ENCODE results near the gene AMMECR1L. TPM values are rescaled to one million over a fixed set of nuclear protein-coding genes. Genes with fewer than 3 reads are reported as not detected.

The AMMECR1L gene
- total and polyA plus RNA-seq, 2 experiments from 2014 or later = 7.8 to 17.7 TPM

DNA sequence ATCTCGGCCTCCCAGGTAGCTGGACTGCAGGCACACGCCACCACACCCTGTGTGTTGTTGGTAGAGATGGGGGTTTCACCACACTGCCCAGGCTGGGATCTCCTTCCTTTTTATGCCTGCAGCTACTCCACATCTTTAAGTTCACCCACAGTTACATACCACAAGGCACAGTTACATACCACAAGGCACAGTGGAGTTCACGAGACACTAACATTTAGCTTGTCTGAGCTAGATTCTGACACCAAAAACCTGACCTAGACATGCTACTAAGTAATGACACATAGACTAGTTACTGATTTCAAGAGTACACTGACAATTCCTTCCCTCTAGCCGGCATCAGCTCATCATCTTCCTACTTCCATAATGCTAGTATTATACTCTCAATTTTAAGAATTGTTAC, 32.1 kb downstream of the AMMECR1L start:
- Mint-ChIP-seq H3K27ac (no peak overlapping the region), H3K4me3 (no peak overlapping the region), H3K9me3 (peaks cover 6% of the 10 kb centered on the region; the same call in 2 of the 3 replicates), H3K36me3 (ENCODE audit: low read depth) (peaks cover 58% of the 10 kb centered on the region), H3K27me3 (ENCODE audit: insufficient read depth, low read depth, poor library complexity) (peaks cover 12% of the 10 kb centered on the region), H3K4me1 (peaks cover 15% of the 10 kb centered on the region)
- Histone ChIP-seq H2AFZ (no peak overlapping the region), H4K20me1 (replicated peaks; ENCODE audit: insufficient read depth) (peaks cover 43% of the 10 kb centered on the region), H3K4me3 (no peak overlapping the region), H3K4me1 (ENCODE audit: insufficient read depth) (peaks cover 6% of the 10 kb centered on the region), H3K4me2 (no peak overlapping the region), H3K79me2 (replicated peaks; ENCODE audit: insufficient read depth) (peaks cover 74% of the 10 kb centered on the region), H3K36me3 (ENCODE audit: insufficient read depth) (peaks cover 32% of the 10 kb centered on the region), H3K9me2 (ENCODE audit: insufficient read depth) (no peaks in the 10 kb centered on the region), H3K27me3 (ENCODE audit: insufficient read depth) (no peaks in the 10 kb centered on the region), H3F3A (replicated peaks; ENCODE audit: low read depth) (no peaks in the 10 kb centered on the region), H3K27ac (ENCODE audit: low read depth) (0 out of 2 replicates have a peak overlapping the region, but pooled peaks have one; percentile 78)
- TF ChIP-seq EZH2 (IDR thresholded peaks at IDR 0.05; ENCODE audit: low read depth, unreplicated experiment) (no peak), NANOG (IDR thresholded peaks at IDR 0.05; ENCODE audit: borderline replicate concordance) (no peak), ZNF114 (CRISPR knock-in tag; IDR thresholded peaks at IDR 0.05) (no peak), POLR2AphosphoS5 (IDR thresholded peaks at IDR 0.05; ENCODE audit: low read depth) (no peak)
- DNase-seq (ENCODE audit: low spot score) (no peak), ATAC-seq (no peak)

- H3K4me3 Mint-ChIP-seq = no peak overlapping the region
- H3K27ac Mint-ChIP-seq = no peak overlapping the region
- no peak overlapping the region for H3K27ac ChIP-seq (ENCODE audit: low read depth)
- peaks cover 68% of the 10 kb centered on the region for H3K36me3 Mint-ChIP-seq (ENCODE audit: low read depth)
- DNase-seq (ENCODE audit: low spot score) (no peak), ATAC-seq (no peak)
- TF ChIP-seq JUNB (IDR thresholded peaks at IDR 0.05; ENCODE audit: unreplicated experiment) = no peak
- TF ChIP-seq EZH2 (IDR thresholded peaks at IDR 0.05; ENCODE audit: low read depth, unreplicated experiment) = no peak
- TF ChIP-seq ZNF331 (CRISPR knock-in tag; IDR thresholded peaks at IDR 0.05; ENCODE audit: low read depth) = no peak
- no peak for TF ChIP-seq ZNF114 (CRISPR knock-in tag; IDR thresholded peaks at IDR 0.05)
- TF ChIP-seq, protein P1, sequence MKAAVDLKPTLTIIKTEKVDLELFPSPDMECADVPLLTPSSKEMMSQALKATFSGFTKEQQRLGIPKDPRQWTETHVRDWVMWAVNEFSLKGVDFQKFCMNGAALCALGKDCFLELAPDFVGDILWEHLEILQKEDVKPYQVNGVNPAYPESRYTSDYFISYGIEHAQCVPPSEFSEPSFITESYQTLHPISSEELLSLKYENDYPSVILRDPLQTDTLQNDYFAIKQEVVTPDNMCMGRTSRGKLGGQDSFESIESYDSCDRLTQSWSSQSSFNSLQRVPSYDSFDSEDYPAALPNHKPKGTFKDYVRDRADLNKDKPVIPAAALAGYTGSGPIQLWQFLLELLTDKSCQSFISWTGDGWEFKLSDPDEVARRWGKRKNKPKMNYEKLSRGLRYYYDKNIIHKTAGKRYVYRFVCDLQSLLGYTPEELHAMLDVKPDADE (IDR thresholded peaks at IDR 0.05) = no peak
- TF ChIP-seq NANOG (IDR thresholded peaks at IDR 0.05; ENCODE audit: borderline replicate concordance) = no peak
- no peak for TF ChIP-seq CREB1 (CRISPR knock-in tag; IDR thresholded peaks at IDR 0.05; ENCODE audit: low read depth)
- no peak for TF ChIP-seq REST (IDR thresholded peaks at IDR 0.05; ENCODE audit: unreplicated experiment)
- peaks cover 69% of the 10 kb centered on the region for H3K79me2 ChIP-seq (replicated peaks; ENCODE audit: insufficient read depth)
- peaks cover 6% of the 10 kb centered on the region for H3K4me1 ChIP-seq (ENCODE audit: insufficient read depth)
- H3K9me3 Mint-ChIP-seq = 0 out of 3 replicates have a peak, but pooled peaks cover under 1% of the 10 kb centered on the region
- H3K9me2 ChIP-seq (ENCODE audit: insufficient read depth) = no peaks in the 10 kb centered on the region
- no peaks in the 10 kb centered on the region for H3F3A ChIP-seq (replicated peaks; ENCODE audit: low read depth)
- no peak overlapping the region for H2AFZ ChIP-seq
- H3K4me3 ChIP-seq = no peak overlapping the region
- peaks cover 43% of the 10 kb centered on the region for H4K20me1 ChIP-seq (replicated peaks; ENCODE audit: insufficient read depth)
- peaks cover 11% of the 10 kb centered on the region; the same call in 2 of the 3 replicates for H3K4me1 Mint-ChIP-seq
- no peak overlapping the region for H3K4me2 ChIP-seq
- no peaks in the 10 kb centered on the region for H3K27me3 ChIP-seq (ENCODE audit: insufficient read depth)
- H3K36me3 ChIP-seq (ENCODE audit: insufficient read depth) = peaks cover 37% of the 10 kb centered on the region
- H3K27me3 Mint-ChIP-seq (ENCODE audit: insufficient read depth, low read depth, poor library complexity) = peaks cover 7% of the 10 kb centered on the region
These were observed 33.4 kb downstream of the AMMECR1L start for GRCh38 chr2:127852388-127852787.
